Progenitor cell of endocrine pancreas (in vitro differentiated cells): ENCODE data around the gene SLC4A9. TPM values are rescaled to one million over a fixed set of nuclear protein-coding genes. Genes with fewer than 3 reads are reported as not detected.
"Not testable (repeated sequence)": the region's sequence is repeated elsewhere in the genome, so short reads cannot be mapped to it uniquely, and the experiment has no call there.

ENCODE experiments used
- DNase-seq: peaks from one replicate; pipeline ENCODE4 v3.0.0; 2021; ENCODE audit warnings: low spot score; ENCODE audit not compliant: unreplicated experiment
- H3K27ac Mint-ChIP-seq: 2 replicates; pipeline ENCODE4 v1.8.0; 2021; ENCODE audit warnings: mild to moderate bottlenecking, moderate library complexity, mixed read lengths
- H3K27me3 Mint-ChIP-seq: 2 replicates; pipeline ENCODE4 v1.8.0; 2021; ENCODE audit warnings: mixed read lengths
- H3K36me3 Mint-ChIP-seq: 2 replicates; pipeline ENCODE4 v1.8.0; 2022; ENCODE audit warnings: mixed read lengths; ENCODE audit not compliant: insufficient read depth
- H3K4me1 Mint-ChIP-seq: 2 replicates; pipeline ENCODE4 v1.8.0; 2021; ENCODE audit warnings: low read depth, mixed read lengths
- H3K4me3 Mint-ChIP-seq: 2 replicates; pipeline ENCODE4 v1.8.0; 2021; ENCODE audit warnings: low read depth, mild to moderate bottlenecking, moderate library complexity, mixed read lengths
- H3K9me3 Mint-ChIP-seq: 2 replicates; pipeline ENCODE4 v1.8.0; 2021; ENCODE audit warnings: low read depth, mixed read lengths
- total RNA-seq: library from RNA; stranded (reverse); gene quantifications from 2 replicates; pipeline ENCODE4 v1.2.1, GENCODE V29; 2021
- TF ChIP-seq, protein P1 (sequence below): fragments of 200-600 bp; sonication (generic); IDR thresholded peaks from one replicate; pipeline ENCODE4 v1.5.0; 2021; ENCODE audit warnings: antibody characterized with exemption, mild to moderate bottlenecking; ENCODE audit not compliant: unreplicated experiment

SLC4A9 gene
- total RNA-seq, 1 donor from 2014 or later, result 0.31 TPM

DNA sequence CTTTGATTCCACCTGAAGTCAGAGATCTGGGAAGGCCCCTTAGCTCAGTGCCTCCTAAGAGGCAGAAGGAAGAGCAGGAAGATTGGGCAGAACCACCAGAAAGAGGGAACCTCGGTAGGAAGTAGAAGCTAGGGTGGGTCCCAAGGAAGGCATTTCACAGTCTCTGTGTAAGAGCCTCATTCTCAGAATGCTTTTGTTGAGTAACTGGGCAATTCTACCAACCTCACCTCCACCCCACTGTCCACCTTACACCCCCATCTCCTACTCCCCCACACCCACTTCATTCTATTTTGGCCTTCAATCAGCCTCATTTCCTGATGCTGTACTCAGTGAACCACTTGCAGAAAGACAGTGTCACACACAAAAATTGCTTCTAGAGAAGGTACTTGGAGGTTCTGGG lies 17.1 kb upstream of the SLC4A9 start:
- Mint-ChIP-seq H3K4me3 (no peak overlapping the region), H3K27me3 (peaks cover 25% of the 10 kb centered on the region), H3K36me3 (no peaks in the 10 kb centered on the region), H3K4me1 (peaks cover 5% of the 10 kb centered on the region), H3K27ac (no peak overlapping the region), H3K9me3 (no peaks in the 10 kb centered on the region)
- no peak for DNase-seq
- TF ChIP-seq, protein P1, sequence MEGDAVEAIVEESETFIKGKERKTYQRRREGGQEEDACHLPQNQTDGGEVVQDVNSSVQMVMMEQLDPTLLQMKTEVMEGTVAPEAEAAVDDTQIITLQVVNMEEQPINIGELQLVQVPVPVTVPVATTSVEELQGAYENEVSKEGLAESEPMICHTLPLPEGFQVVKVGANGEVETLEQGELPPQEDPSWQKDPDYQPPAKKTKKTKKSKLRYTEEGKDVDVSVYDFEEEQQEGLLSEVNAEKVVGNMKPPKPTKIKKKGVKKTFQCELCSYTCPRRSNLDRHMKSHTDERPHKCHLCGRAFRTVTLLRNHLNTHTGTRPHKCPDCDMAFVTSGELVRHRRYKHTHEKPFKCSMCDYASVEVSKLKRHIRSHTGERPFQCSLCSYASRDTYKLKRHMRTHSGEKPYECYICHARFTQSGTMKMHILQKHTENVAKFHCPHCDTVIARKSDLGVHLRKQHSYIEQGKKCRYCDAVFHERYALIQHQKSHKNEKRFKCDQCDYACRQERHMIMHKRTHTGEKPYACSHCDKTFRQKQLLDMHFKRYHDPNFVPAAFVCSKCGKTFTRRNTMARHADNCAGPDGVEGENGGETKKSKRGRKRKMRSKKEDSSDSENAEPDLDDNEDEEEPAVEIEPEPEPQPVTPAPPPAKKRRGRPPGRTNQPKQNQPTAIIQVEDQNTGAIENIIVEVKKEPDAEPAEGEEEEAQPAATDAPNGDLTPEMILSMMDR, result no peak

DNA sequence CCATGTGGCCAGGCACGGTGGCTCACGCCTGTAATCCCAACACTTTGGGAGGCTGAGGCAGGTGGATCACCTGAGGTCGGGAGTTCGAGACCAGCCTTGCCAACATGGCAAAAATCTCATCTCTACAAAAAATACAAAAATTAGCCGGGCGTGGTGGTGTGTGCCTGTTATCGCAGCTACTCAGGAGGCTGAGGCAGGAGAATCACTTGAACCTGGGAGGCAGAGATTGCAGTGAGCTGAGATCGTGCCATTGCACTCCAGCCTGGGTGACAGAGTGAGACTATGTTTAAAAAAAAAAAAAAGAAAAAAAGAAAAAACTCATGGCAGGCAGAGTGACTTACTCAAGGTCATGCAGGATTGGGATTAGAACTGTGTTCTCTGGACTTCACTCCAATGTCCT lies 16.1 kb upstream of the SLC4A9 start:
- H3K36me3 Mint-ChIP-seq, DNase-seq, H3K4me1 Mint-ChIP-seq, H3K4me3 Mint-ChIP-seq, H3K27ac Mint-ChIP-seq, H3K9me3 Mint-ChIP-seq: not testable (repeated sequence)
- H3K27me3 Mint-ChIP-seq, result peaks cover 27% of the 10 kb centered on the region

DNA sequence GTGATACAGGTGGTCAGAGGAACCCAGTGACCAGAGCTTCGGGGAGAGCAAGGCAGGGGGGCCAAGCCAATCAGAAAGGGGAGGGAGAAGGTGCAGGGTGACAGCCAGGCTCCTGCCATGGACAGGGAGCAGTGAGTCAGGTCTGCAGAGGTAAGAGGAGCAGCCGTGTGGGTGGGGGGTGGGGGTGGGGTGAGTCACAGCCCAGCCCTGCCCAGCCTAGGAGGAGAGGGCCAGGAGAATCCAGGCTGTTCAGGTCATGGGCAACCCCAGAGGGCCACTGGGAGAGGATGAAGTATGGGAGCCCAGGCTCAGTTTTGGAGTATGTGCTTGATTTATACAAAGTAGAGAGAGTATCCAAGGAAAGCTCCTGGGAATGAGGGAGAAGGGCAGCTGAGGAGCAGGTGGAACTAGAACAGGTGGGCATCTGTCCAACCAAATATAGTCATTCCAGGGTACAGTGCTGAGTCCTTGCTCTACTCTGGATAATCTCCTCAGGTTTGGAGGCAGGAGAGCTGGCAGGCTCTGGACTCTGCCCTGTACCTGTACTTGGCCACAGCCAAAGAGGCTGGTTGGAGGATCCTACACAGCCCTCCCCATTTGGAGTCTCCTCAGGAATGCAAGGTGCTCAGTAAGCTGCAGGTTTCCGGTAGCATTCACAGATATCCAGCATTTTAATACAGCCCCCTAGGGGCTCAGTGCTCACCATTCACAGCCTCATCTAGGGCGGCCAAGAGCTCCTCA lies 15.1 kb upstream of the SLC4A9 start:
- no peak for DNase-seq

DNA sequence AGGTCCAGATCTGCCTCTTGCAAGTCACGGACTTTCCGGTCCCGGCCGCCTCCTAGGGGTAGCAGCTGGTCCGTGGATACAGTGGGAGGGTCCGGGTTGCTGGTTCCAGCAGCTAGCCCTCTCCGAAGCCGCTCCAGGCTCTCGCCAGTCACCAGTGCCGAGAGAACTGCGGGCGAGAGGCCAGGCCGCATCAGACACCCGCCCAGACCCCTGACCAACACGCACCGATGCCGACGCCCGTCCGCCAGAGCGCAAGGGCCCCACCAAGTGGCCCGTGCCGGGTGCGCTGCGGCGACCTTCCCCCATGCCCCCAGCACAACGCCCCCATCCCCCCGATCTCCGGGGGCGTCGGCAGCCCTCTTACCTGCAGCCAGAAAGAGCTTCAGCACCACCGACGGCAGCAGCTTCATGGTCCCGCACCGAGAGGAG lies 14.1 kb upstream of the SLC4A9 start:
- peak overlapping the region; percentile 72 for H3K4me3 Mint-ChIP-seq
- H3K4me1 Mint-ChIP-seq, result peaks cover 5% of the 10 kb centered on the region
- TF ChIP-seq, protein P1, result peak; percentile 33
- H3K27me3 Mint-ChIP-seq, result peaks cover 39% of the 10 kb centered on the region
- peak; percentile 44 for DNase-seq
- H3K36me3 Mint-ChIP-seq, result no peaks in the 10 kb centered on the region
- H3K27ac Mint-ChIP-seq, result peak overlapping the region; percentile 74
- H3K9me3 Mint-ChIP-seq, result no peaks in the 10 kb centered on the region

More for the DNA sequence above, 15.1 kb upstream of the SLC4A9 start:
- peaks cover 5% of the 10 kb centered on the region for H3K4me1 Mint-ChIP-seq
- TF ChIP-seq, protein P1, result no peak
- H3K9me3 Mint-ChIP-seq, result no peaks in the 10 kb centered on the region
- no peaks in the 10 kb centered on the region for H3K36me3 Mint-ChIP-seq
- no peak overlapping the region for H3K27ac Mint-ChIP-seq
- peak overlapping the region; percentile 72 for H3K4me3 Mint-ChIP-seq
- peaks cover 34% of the 10 kb centered on the region for H3K27me3 Mint-ChIP-seq

DNA sequence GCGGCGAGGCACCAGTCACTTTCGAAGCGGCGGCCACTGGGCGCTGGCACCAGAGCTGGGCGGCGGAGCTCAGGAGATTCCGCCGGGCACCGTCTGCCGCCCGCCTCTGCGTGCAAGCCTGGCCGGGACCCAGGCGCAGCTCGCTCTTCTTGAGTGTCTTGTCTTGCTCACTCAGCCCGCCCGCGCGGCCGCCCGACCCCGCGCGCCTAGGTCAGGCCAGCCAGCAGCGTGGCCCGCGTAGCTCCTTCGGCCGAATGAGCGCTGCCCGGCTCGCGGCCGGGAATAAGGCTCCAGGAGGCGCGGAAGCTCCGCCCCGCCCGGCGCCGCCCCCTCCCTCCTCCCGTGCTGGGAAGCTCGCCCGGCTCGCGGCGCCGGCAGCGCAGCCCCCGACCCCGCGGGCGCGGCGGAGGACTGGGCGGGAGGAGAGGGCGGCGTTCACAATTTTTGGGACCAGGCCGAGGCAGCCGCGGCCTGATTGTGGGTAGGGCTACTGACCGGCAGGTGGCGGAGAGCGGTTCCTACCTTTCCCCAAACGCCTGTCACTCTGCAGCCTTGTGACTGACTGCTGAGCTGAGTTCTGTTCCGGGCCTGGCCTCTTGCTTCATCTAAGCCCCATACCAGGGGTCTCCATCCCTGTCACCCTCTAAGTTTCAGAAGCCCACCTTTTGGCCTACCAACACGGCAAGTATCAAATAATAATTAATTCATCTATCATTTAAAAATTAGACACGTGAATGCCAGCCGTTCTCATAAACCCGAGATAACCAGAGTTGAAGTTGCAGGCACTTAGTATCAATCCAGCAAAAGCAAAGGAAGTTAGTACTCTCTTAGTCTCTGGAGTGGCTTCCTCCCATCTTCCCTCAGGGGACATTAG lies 13.4 kb upstream of the SLC4A9 start, which contains the start of gene HBEGF:
Gene HBEGF (minus strand): TSS at position 256 of the 874 bp plus-strand sequence. CDS start 275 bp downstream, outside the sequence.
- TF ChIP-seq, protein P1, result peak; percentile 72
- no peaks in the 10 kb centered on the region for H3K9me3 Mint-ChIP-seq
- peak within 1 kb of the TSS; percentile 72 for H3K4me3 Mint-ChIP-seq
- no peaks in the 10 kb centered on the region for H3K36me3 Mint-ChIP-seq
- peaks cover 42% of the 10 kb centered on the region for H3K27me3 Mint-ChIP-seq
- peaks cover 7% of the 10 kb centered on the region for H3K4me1 Mint-ChIP-seq
- H3K27ac Mint-ChIP-seq, result peak within 1 kb of the TSS; percentile 74
- peak; percentile 77 for DNase-seq
